ENCODE results near the gene CPSF4L. TPM values are rescaled to one million over a fixed set of nuclear protein-coding genes. Genes with fewer than 3 reads are reported as not detected.

CPSF4L gene
- total and polyA plus RNA-seq, 5 donors from 2014 or later = not detected

- H3K27me3 ChIP-seq (ENCODE audit: control insufficient read depth, insufficient read depth, low read length) = no peaks in the 10 kb centered on the region
- Mint-ChIP-seq H3K9me3 (no peaks in the 10 kb centered on the region), H3K4me3 (no peak overlapping the region), H3K4me1 (no peaks in the 10 kb centered on the region), H3K36me3 (no peaks in the 10 kb centered on the region), H3K27me3 (no peaks in the 10 kb centered on the region), H3K27ac (peak overlapping the region in 1 of 3 donors; percentile 67)
- no peaks in the 10 kb centered on the region for H3K36me3 ChIP-seq (ENCODE audit: control insufficient read depth, insufficient read depth, low read length)
- DNase-seq (no peak), ATAC-seq (ENCODE audit: low read depth in 2 of 2) (no peak)
- no peak overlapping the region for H3K27ac ChIP-seq (ENCODE audit: insufficient read depth, low read length, poor library complexity, severe bottlenecking)
- no peaks in the 10 kb centered on the region for H3K4me1 ChIP-seq (ENCODE audit: control insufficient read depth, insufficient read depth, low read length, poor library complexity, severe bottlenecking)
- H3K4me3 ChIP-seq (ENCODE audit: low read depth, low read length) = no peak overlapping the region
- no peaks in the 10 kb centered on the region for H3K9me3 ChIP-seq (ENCODE audit: control insufficient read depth in 2 of 2, low read length in 2 of 2)
Observed at GRCh38 chr17:73262676-73263642, 1.3 kb upstream of the CPSF4L start.

GRCh38 chr17:73261952-73262675 lies 434 bp upstream of the CPSF4L start:
- no peaks in the 10 kb centered on the region for H3K4me1 Mint-ChIP-seq
- no peak overlapping the region for H3K4me3 ChIP-seq (ENCODE audit: low read depth, low read length)
- H3K36me3 Mint-ChIP-seq = no peaks in the 10 kb centered on the region
- H3K4me3 Mint-ChIP-seq = no peak overlapping the region
- DNase-seq (no peak), ATAC-seq (ENCODE audit: low read depth in 2 of 2) (no peak)
- H3K27ac ChIP-seq (ENCODE audit: insufficient read depth, low read length, poor library complexity, severe bottlenecking) = no peak overlapping the region
- H3K27me3 Mint-ChIP-seq = no peaks in the 10 kb centered on the region
- H3K27me3 ChIP-seq (ENCODE audit: control insufficient read depth, insufficient read depth, low read length) = no peaks in the 10 kb centered on the region
- no peaks in the 10 kb centered on the region for H3K9me3 Mint-ChIP-seq
- no peaks in the 10 kb centered on the region for H3K9me3 ChIP-seq (ENCODE audit: control insufficient read depth in 2 of 2, low read length in 2 of 2)
- H3K36me3 ChIP-seq (ENCODE audit: control insufficient read depth, insufficient read depth, low read length) = no peaks in the 10 kb centered on the region
- no peak overlapping the region for H3K27ac Mint-ChIP-seq
- no peaks in the 10 kb centered on the region for H3K4me1 ChIP-seq (ENCODE audit: control insufficient read depth, insufficient read depth, low read length, poor library complexity, severe bottlenecking)

GRCh38 chr17:73257516-73257915 lies 4.2 kb downstream of the CPSF4L start:
- Histone ChIP-seq H3K4me1 (ENCODE audit: control insufficient read depth, insufficient read depth, low read length, poor library complexity, severe bottlenecking) (no peaks in the 10 kb centered on the region), H3K27me3 (ENCODE audit: control insufficient read depth, insufficient read depth, low read length) (no peaks in the 10 kb centered on the region), H3K27ac (ENCODE audit: insufficient read depth, low read length, poor library complexity, severe bottlenecking) (no peak overlapping the region), H3K9me3 (ENCODE audit: control insufficient read depth in 2 of 2, low read length in 2 of 2) (no peaks in the 10 kb centered on the region), H3K36me3 (ENCODE audit: control insufficient read depth, insufficient read depth, low read length) (no peaks in the 10 kb centered on the region), H3K4me3 (ENCODE audit: low read depth, low read length) (no peak overlapping the region)
- Mint-ChIP-seq H3K9me3 (no peaks in the 10 kb centered on the region), H3K4me1 (peaks cover 0 to 4% (median 1%) of the 10 kb centered on the region in 4 donors), H3K27ac (no peak overlapping the region), H3K27me3 (no peaks in the 10 kb centered on the region), H3K36me3 (no peaks in the 10 kb centered on the region), H3K4me3 (no peak overlapping the region)
- no peak for ATAC-seq (ENCODE audit: low read depth in 2 of 2)
- DNase-seq = no peak

- ATAC-seq (ENCODE audit: low read depth in 2 of 2) (no peak), DNase-seq (no peak)
- H3K27ac Mint-ChIP-seq = no peak overlapping the region
- Histone ChIP-seq H3K4me1 (ENCODE audit: control insufficient read depth, insufficient read depth, low read length, poor library complexity, severe bottlenecking) (no peaks in the 10 kb centered on the region), H3K9me3 (ENCODE audit: control insufficient read depth in 2 of 2, low read length in 2 of 2) (no peaks in the 10 kb centered on the region), H3K27ac (ENCODE audit: insufficient read depth, low read length, poor library complexity, severe bottlenecking) (no peak overlapping the region), H3K27me3 (ENCODE audit: control insufficient read depth, insufficient read depth, low read length) (no peaks in the 10 kb centered on the region), H3K4me3 (ENCODE audit: low read depth, low read length) (no peak overlapping the region), H3K36me3 (ENCODE audit: control insufficient read depth, insufficient read depth, low read length) (no peaks in the 10 kb centered on the region)
- H3K27me3 Mint-ChIP-seq = no peaks in the 10 kb centered on the region
- no peaks in the 10 kb centered on the region for H3K36me3 Mint-ChIP-seq
- no peaks in the 10 kb centered on the region for H3K9me3 Mint-ChIP-seq
- peaks cover 0 to 4% (median 1%) of the 10 kb centered on the region in 4 donors for H3K4me1 Mint-ChIP-seq
- H3K4me3 Mint-ChIP-seq = no peak overlapping the region
Observed at GRCh38 chr17:73256220-73256619, 5.5 kb downstream of the CPSF4L start.

- no peaks in the 10 kb centered on the region for H3K36me3 Mint-ChIP-seq
- H3K27ac Mint-ChIP-seq = no peak overlapping the region
Observed at GRCh38 chr17:73255671-73256181, 6.0 kb downstream of the CPSF4L start.

GRCh38 chr17:73251871-73252270 lies 9.8 kb downstream of the CPSF4L start:
- Histone ChIP-seq H3K27me3 (ENCODE audit: control insufficient read depth, insufficient read depth, low read length) (no peaks in the 10 kb centered on the region), H3K27ac (ENCODE audit: insufficient read depth, low read length, poor library complexity, severe bottlenecking) (no peak overlapping the region), H3K9me3 (ENCODE audit: control insufficient read depth in 2 of 2, low read length in 2 of 2) (no peaks in the 10 kb centered on the region), H3K36me3 (ENCODE audit: control insufficient read depth, insufficient read depth, low read length) (peaks cover 16% of the 10 kb centered on the region), H3K4me1 (ENCODE audit: control insufficient read depth, insufficient read depth, low read length, poor library complexity, severe bottlenecking) (no peaks in the 10 kb centered on the region), H3K4me3 (ENCODE audit: low read depth, low read length) (no peak overlapping the region)
- DNase-seq = no peak
- H3K9me3 Mint-ChIP-seq = no peaks in the 10 kb centered on the region
- ATAC-seq (ENCODE audit: low read depth in 2 of 2) = no peak
- H3K4me1 Mint-ChIP-seq = peaks cover 0 to 4% (median 1%) of the 10 kb centered on the region in 4 donors
- H3K27me3 Mint-ChIP-seq = no peaks in the 10 kb centered on the region
- H3K4me3 Mint-ChIP-seq = no peak overlapping the region
- peak overlapping the region in 1 of 3 donors; percentile 60 for H3K27ac Mint-ChIP-seq
- peaks cover 5% of the 10 kb centered on the region for H3K36me3 Mint-ChIP-seq

More at GRCh38 chr17:73255671-73256181, 6.0 kb downstream of the CPSF4L start:
- no peaks in the 10 kb centered on the region for H3K4me1 ChIP-seq (ENCODE audit: control insufficient read depth, insufficient read depth, low read length, poor library complexity, severe bottlenecking)
- Mint-ChIP-seq H3K4me3 (no peak overlapping the region), H3K9me3 (no peaks in the 10 kb centered on the region), H3K4me1 (peaks cover 0 to 4% (median 1%) of the 10 kb centered on the region in 4 donors), H3K27me3 (no peaks in the 10 kb centered on the region)
- ATAC-seq (ENCODE audit: low read depth in 2 of 2) = peak; percentile 55 to 74
- no peaks in the 10 kb centered on the region for H3K27me3 ChIP-seq (ENCODE audit: control insufficient read depth, insufficient read depth, low read length)
- DNase-seq = peak; percentile 38 to 54 (median 42)
- H3K9me3 ChIP-seq (ENCODE audit: control insufficient read depth in 2 of 2, low read length in 2 of 2) = no peaks in the 10 kb centered on the region
- no peaks in the 10 kb centered on the region for H3K36me3 ChIP-seq (ENCODE audit: control insufficient read depth, insufficient read depth, low read length)
- H3K27ac ChIP-seq (ENCODE audit: insufficient read depth, low read length, poor library complexity, severe bottlenecking) = no peak overlapping the region
- H3K4me3 ChIP-seq (ENCODE audit: low read depth, low read length) = peak overlapping the region; percentile 23

- H3K36me3 Mint-ChIP-seq = peaks cover 5% of the 10 kb centered on the region
- peaks cover 19% of the 10 kb centered on the region for H3K36me3 ChIP-seq (ENCODE audit: control insufficient read depth, insufficient read depth, low read length)
Observed at GRCh38 chr17:73250851-73251640, 10.6 kb downstream of the CPSF4L start.

More at GRCh38 chr17:73250851-73251640, 10.6 kb downstream of the CPSF4L start:
- H3K27ac ChIP-seq (ENCODE audit: insufficient read depth, low read length, poor library complexity, severe bottlenecking) = no peak overlapping the region
- no peaks in the 10 kb centered on the region for H3K9me3 ChIP-seq (ENCODE audit: control insufficient read depth in 2 of 2, low read length in 2 of 2)
- no peak overlapping the region for H3K4me3 ChIP-seq (ENCODE audit: low read depth, low read length)
- Mint-ChIP-seq H3K4me1 (peaks cover 0 to 4% (median 1%) of the 10 kb centered on the region in 4 donors), H3K4me3 (no peak overlapping the region), H3K9me3 (no peaks in the 10 kb centered on the region), H3K27me3 (no peaks in the 10 kb centered on the region), H3K27ac (peak overlapping the region in 2 of 3 donors; percentile 60 to 75)
- H3K27me3 ChIP-seq (ENCODE audit: control insufficient read depth, insufficient read depth, low read length) = no peaks in the 10 kb centered on the region
- no peaks in the 10 kb centered on the region for H3K4me1 ChIP-seq (ENCODE audit: control insufficient read depth, insufficient read depth, low read length, poor library complexity, severe bottlenecking)
- DNase-seq (no peak), ATAC-seq (ENCODE audit: low read depth in 2 of 2) (no peak)
